ENCODE data around the gene WDR35. TPM values are rescaled to one million over a fixed set of nuclear protein-coding genes. Genes with fewer than 3 reads are reported as not detected.

WDR35 gene
- total RNA-seq, 1 donor from 2014 or later = 5.8 TPM

GRCh38 chr2:20011276-20012031 is 21.5 kb upstream of the WDR35 start:
- no peak for DNase-seq (ENCODE audit: low read depth in 2 of 2)

DNA sequence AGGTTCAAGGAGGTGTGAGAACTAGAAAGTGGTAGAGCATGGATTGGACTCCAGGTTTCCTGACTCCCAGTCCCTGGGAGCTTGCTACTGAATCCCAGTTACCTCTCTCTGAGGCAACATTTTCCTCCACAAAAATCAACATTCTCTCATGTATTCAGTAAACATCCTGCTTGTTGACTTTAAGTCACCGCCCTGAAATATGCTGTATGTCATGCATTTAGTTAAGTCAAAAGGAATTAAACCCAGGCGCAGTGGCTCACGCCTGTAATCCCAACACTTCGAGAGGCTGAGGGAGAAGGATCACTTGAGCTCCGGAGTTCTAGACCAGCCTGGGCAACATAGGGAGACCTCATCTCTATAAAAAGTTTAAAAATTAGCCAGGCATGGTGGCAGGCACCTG is 18.8 kb upstream of the WDR35 start:
- DNase-seq (ENCODE audit: low read depth in 2 of 2) = no peak

GRCh38 chr2:20005891-20006470 is 16.1 kb upstream of the WDR35 start:
- DNase-seq (ENCODE audit: low read depth in 2 of 2) = no peak

- no peak for DNase-seq (ENCODE audit: low read depth in 2 of 2)
These were observed 15.2 kb upstream of the WDR35 start for GRCh38 chr2:20005067-20005627.

DNA sequence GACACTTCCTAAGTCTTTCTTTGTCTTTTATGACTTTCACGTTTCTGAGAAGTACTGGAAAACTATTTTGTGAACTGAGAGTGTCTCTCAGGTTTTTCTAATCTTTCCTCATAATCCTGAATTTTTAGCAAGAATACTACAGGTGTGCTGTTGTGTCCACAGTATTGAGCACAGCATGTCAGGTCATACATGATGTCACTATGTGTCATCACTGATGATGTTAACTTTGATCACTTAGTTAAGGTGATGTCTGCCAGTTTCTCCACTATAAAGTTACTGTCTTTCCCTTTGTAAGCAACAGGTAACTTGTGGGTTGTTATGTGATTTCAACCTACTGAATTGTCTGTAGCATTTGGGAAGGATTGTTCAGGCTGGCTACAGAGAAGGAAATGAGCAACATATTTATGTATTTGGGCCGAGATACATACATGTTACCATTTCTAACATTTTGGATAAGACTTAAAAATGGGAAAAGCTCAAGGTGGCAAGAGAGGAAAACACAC is 11.5 kb upstream of the WDR35 start:
- no peak for DNase-seq (ENCODE audit: low read depth in 2 of 2)

DNA sequence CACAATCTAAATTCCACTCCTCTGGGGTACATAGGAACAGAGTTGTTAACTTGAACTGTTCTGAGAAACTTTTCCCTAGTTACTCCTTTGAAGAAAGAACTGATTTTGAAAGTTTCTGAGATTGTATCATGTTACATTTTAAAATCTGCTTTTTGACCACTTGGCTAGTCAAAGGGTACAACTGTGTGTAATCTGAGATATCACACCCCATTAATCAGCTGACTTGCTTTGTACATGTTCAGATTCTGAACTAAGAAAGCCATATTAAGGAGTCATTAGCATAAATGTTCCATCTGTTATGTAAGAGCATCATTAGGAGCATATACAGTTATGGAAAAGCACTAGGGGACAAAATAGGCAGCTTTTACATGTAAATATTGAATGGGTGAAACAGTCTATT is 3.8 kb upstream of the WDR35 start:
- no peak for DNase-seq (ENCODE audit: low read depth in 2 of 2)

DNA sequence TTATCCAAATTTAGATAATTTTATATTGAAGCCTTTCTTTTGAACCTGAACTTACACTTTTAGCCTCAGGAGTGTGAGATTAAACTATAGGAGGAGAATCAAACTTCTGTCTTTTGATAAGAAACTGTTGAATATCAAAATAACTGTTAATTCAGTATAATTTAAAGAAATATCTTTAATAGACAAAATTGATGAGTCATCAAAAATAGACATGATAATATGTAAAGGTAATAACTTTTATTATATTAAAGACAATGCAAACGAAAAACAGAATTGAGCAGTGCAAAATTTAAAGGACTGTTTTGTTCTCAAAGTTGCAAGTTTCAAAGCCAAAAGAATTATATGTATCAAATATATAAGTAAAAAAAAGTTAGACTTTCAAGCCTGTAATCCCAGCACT is 2.0 kb upstream of the WDR35 start:
- DNase-seq (ENCODE audit: low read depth in 2 of 2) = no peak

DNA sequence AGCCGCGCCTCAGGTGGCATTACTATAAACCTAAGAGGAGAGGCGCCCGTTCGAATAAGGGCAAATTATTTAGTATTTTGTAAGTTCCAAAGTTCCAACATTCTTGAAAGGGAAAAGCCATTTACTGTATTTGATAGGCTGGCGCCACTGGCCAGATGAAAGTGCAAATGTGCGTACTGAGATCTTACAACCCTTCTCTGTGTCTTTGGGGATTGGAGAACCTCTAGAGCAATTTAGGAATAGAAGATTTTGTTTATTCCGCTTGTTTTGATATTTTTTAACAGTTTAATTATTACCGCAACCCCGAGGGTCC is 467 bp upstream of the WDR35 start:
- no peak for DNase-seq (ENCODE audit: low read depth in 2 of 2)

- no peak for DNase-seq (ENCODE audit: low read depth in 2 of 2)
These were observed 601 bp downstream of the WDR35 start for GRCh38 chr2:19989342-19989666.

- peak in 1 of 2 donors; percentile 4 for DNase-seq (ENCODE audit: low read depth in 2 of 2)
These were observed 1.3 kb downstream of the WDR35 start for GRCh38 chr2:19988600-19988999.

GRCh38 chr2:19987936-19988335 is 2.0 kb downstream of the WDR35 start:
- no peak for DNase-seq (ENCODE audit: low read depth in 2 of 2)

- peak in 1 of 2 donors; percentile 15 for DNase-seq (ENCODE audit: low read depth in 2 of 2)
These were observed 7.6 kb downstream of the WDR35 start for GRCh38 chr2:19982268-19982667.

- peak; percentile 31 to 59 for DNase-seq (ENCODE audit: low read depth in 2 of 2)
These were observed 10.0 kb downstream of the WDR35 start for GRCh38 chr2:19979932-19980331.

DNA sequence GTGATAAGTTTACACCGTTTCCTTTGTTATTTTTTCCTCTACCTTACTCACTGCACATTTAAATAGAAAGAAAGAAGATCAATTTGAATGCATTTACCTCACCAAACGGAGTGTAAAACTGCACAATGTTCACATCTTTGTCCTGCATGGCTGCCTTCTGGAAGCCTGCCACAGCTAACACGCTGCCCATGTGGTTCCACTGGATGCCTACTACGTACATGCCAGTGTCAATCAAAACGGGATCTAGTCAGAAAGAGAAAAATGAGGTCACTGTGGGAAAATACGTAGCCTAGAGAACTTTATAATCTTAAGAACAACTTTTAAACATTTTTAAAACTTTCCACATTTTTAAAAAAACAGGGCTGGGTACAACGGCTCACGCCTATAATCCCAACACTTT is 16.4 kb downstream of the WDR35 start:
- no peak for DNase-seq (ENCODE audit: low read depth in 2 of 2)

GRCh38 chr2:19971691-19972090 is 18.2 kb downstream of the WDR35 start:
- peak; percentile 17 to 74 for DNase-seq (ENCODE audit: low read depth in 2 of 2)

DNA sequence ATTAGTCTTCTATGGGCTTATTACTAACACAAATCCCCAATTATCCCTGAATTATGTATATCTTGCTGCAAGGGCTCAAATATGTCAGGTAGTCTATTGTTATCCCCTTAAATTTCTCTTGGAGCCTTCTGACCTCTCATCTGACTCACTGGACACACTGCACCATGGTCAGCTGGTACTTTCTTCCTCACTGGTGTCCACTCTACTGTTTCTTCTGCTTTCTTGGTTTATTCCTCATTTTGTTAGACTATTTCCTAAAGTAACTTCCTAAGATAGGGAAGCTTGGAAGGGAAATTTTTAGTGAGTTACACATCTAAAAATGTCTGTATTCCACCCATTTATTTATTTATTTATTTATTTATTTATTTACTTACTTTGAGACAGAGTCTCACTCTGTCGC is 26.5 kb downstream of the WDR35 start:
- no peak for DNase-seq (ENCODE audit: low read depth in 2 of 2)

GRCh38 chr2:19955544-19956422 is 34.1 kb downstream of the WDR35 start:
- peak; percentile 85 to 89 for DNase-seq (ENCODE audit: low read depth in 2 of 2)

- peak in 1 of 2 donors; percentile 59 for DNase-seq (ENCODE audit: low read depth in 2 of 2)
These were observed 40.8 kb downstream of the WDR35 start for GRCh38 chr2:19949071-19949470.

- DNase-seq (ENCODE audit: low read depth in 2 of 2) = no peak
These were observed 42.5 kb downstream of the WDR35 start for GRCh38 chr2:19947184-19947940.

DNA sequence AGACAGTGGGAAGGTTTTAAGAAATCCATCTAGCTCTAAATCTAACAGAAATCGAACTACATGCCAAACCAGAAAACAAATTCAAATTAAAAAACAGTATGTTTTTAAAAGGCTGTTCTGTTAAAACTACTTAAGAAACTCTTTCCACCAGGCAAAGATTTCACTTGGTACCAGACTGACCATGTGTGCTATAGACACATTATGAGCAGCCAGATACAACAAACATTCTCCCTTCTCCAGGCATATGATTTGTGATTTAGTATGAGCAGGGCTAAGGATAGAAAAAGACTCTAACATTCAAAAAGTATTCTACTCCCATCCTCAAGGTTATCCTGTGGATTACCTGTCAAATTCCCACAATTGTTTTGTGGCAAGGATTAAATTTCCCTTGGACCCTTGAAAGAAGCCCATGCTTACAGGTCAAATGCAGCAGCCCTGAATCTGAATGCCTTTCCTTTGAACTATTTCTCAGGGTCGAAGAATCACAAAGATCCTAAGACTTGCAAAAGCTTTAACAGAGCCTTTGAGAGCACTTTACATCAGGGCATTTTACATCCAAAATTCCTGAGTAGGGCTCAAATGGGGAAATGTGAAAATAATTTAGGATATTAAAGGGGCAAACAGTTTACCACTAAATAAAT is 45.6 kb downstream of the WDR35 start:
- no peak for DNase-seq (ENCODE audit: low read depth in 2 of 2)

- DNase-seq (ENCODE audit: low read depth in 2 of 2) = no peak
These were observed 46.7 kb downstream of the WDR35 start for GRCh38 chr2:19943189-19943588.
